ENCODE measurements around the gene CADM1. TPM values are rescaled to one million over a fixed set of nuclear protein-coding genes. Genes with fewer than 3 reads are reported as not detected.

CADM1 gene
- total RNA-seq, 1 experiment from 2014 or later = not detected

DNA sequence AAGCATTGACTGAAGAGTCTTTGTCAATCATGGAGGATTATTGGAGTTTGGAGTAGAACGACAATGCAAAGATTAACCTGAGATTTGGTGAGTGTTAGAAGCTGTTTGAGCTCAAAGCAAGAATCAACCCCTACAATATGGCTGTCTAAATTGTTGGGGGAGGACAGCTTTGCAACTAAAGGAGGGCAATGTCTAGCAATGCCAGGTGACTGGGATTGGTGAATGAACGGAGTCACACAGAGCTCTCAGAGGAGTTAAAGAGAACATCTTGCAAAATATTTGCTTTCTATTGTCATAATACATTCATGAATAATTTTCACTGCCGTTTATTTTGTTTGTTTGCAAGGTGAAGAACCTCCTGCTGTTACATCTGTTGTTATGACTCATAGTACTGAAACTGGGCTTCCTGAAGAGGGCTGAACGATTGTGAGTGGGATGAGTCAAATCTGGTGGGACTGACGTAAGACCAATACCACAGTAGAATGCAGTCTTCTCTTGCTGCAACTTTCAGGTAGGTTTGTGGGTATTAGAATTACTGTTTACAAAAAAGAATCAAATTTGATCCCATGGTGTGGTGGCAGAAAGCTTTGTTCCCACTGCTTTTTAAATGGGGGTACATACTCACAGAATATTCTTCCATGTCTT, 281.9 kb downstream of the CADM1 start:
- ChIA-PET CTCF (interaction anchor here (0.7 to 1.2 kb wide), 2 partner anchors 53 to 505 kb away, joined by 3 read pairs; no protein-coding TSS in a partner anchor), POLR2A (interaction anchor here (0.6 to 1.3 kb wide), 2 partner anchors 17 to 24 kb away, joined by 3 to 4 read pairs; no protein-coding TSS in a partner anchor)
- H3K9me3 Mint-ChIP-seq (ENCODE audit: unreplicated experiment) = no peaks in the 10 kb centered on the region
- intact Hi-C loops (cut with micrococcal nuclease) = loop anchor here (10.0 kb wide), 1 partner anchor 928 kb away; the partner anchor contains the start of gene NNMT
- H3K27ac Mint-ChIP-seq (ENCODE audit: low read depth, unreplicated experiment) = peak overlapping the region; percentile 85
- no peaks in the 10 kb centered on the region for H3K36me3 Mint-ChIP-seq (ENCODE audit: insufficient read depth, unreplicated experiment)
- DNase-seq (ENCODE audit: unreplicated experiment) = peak; percentile 96
- BruUV-seq (replicated peaks) = no TSS peak
- no peak for TF ChIP-seq CTCF (IDR thresholded peaks at IDR 0.05; ENCODE audit: unreplicated experiment)
- H3K4me3 Mint-ChIP-seq (ENCODE audit: unreplicated experiment) = peak overlapping the region; percentile 8
- peaks cover 28% of the 10 kb centered on the region for H3K4me1 Mint-ChIP-seq (ENCODE audit: insufficient read depth, unreplicated experiment)
- no peaks in the 10 kb centered on the region for H3K27me3 Mint-ChIP-seq (ENCODE audit: insufficient read depth, unreplicated experiment)

GRCh38 chr11:115221461-115222069, 282.6 kb downstream of the CADM1 start:
- Mint-ChIP-seq H3K9me3 (ENCODE audit: unreplicated experiment) (no peaks in the 10 kb centered on the region), H3K4me3 (ENCODE audit: unreplicated experiment) (peak overlapping the region; percentile 8), H3K4me1 (ENCODE audit: insufficient read depth, unreplicated experiment) (peaks cover 26% of the 10 kb centered on the region), H3K27ac (ENCODE audit: low read depth, unreplicated experiment) (peak overlapping the region; percentile 85), H3K36me3 (ENCODE audit: insufficient read depth, unreplicated experiment) (no peaks in the 10 kb centered on the region), H3K27me3 (ENCODE audit: insufficient read depth, unreplicated experiment) (no peaks in the 10 kb centered on the region)
- intact Hi-C loops (cut with micrococcal nuclease) = loop anchor here (10.0 kb wide), 1 partner anchor 927 kb away; the partner anchor contains the start of gene NNMT
- no TSS peak for BruUV-seq (replicated peaks)
- ChIA-PET POLR2A (interaction anchor here (1.3 kb wide), 1 partner anchor 18 kb away, joined by 3 read pairs; no protein-coding TSS in a partner anchor), CTCF (no interaction called here)
- no peak for DNase-seq (ENCODE audit: unreplicated experiment)
- no peak for TF ChIP-seq CTCF (IDR thresholded peaks at IDR 0.05; ENCODE audit: unreplicated experiment)

GRCh38 chr11:115220911-115221310, 283.3 kb downstream of the CADM1 start:
- Mint-ChIP-seq H3K4me1 (ENCODE audit: insufficient read depth, unreplicated experiment) (peaks cover 21% of the 10 kb centered on the region), H3K27me3 (ENCODE audit: insufficient read depth, unreplicated experiment) (no peaks in the 10 kb centered on the region), H3K4me3 (ENCODE audit: unreplicated experiment) (no peak overlapping the region), H3K36me3 (ENCODE audit: insufficient read depth, unreplicated experiment) (no peaks in the 10 kb centered on the region), H3K9me3 (ENCODE audit: unreplicated experiment) (no peaks in the 10 kb centered on the region), H3K27ac (ENCODE audit: low read depth, unreplicated experiment) (no peak overlapping the region)
- intact Hi-C loops (cut with micrococcal nuclease) = loop anchor here (10.0 kb wide), 1 partner anchor 926 kb away; the partner anchor contains the start of gene NNMT
- POLR2A ChIA-PET = no interaction called here
- BruUV-seq (replicated peaks) = no TSS peak
- TF ChIP-seq CTCF (IDR thresholded peaks at IDR 0.05; ENCODE audit: unreplicated experiment) = no peak
- no peak for DNase-seq (ENCODE audit: unreplicated experiment)
- CTCF ChIA-PET = interaction anchor here (0.6 kb wide), 1 partner anchor 18 kb away, joined by 3 read pairs; no protein-coding TSS in a partner anchor

- Mint-ChIP-seq H3K27me3 (ENCODE audit: insufficient read depth, unreplicated experiment) (no peaks in the 10 kb centered on the region), H3K27ac (ENCODE audit: low read depth, unreplicated experiment) (no peak overlapping the region), H3K36me3 (ENCODE audit: insufficient read depth, unreplicated experiment) (no peaks in the 10 kb centered on the region), H3K4me3 (ENCODE audit: unreplicated experiment) (no peak overlapping the region), H3K4me1 (ENCODE audit: insufficient read depth, unreplicated experiment) (peaks cover 21% of the 10 kb centered on the region), H3K9me3 (ENCODE audit: unreplicated experiment) (no peaks in the 10 kb centered on the region)
- no peak for TF ChIP-seq CTCF (IDR thresholded peaks at IDR 0.05; ENCODE audit: unreplicated experiment)
- DNase-seq (ENCODE audit: unreplicated experiment) = no peak
- ChIA-PET POLR2A (no interaction called here), CTCF (interaction anchor here (0.5 to 0.6 kb wide), 3 partner anchors 18 to 52 kb away, joined by 3 read pairs; no protein-coding TSS in a partner anchor)
- intact Hi-C loops (cut with micrococcal nuclease) = loop anchor here (10.0 kb wide), 1 partner anchor 926 kb away; the partner anchor contains the start of gene NNMT
- BruUV-seq (replicated peaks) = no TSS peak
Measured at GRCh38 chr11:115220423-115220822, 283.8 kb downstream of the CADM1 start.
